Ascending aorta (tissue), 2 donors: ENCODE measurements around the gene MAP3K6. TPM values are rescaled to one million over a fixed set of nuclear protein-coding genes. Genes with fewer than 3 reads are reported as not detected.

Source experiments
- DNase-seq, 2 donors: peaks; one replicate each; pipeline ENCODE4 v3.0.0-alpha.2; 2019; ENCODE audit warnings: low spot score in 2 of 2
- H3K27ac ChIP-seq, 2 donors: fragments of 200-600 bp; sonication (generic); one replicate each; pipeline ENCODE4 v1.5.1; 2016 to 2017; ENCODE audit warnings: mild to moderate bottlenecking in 1 of 2
- H3K27me3 ChIP-seq: fragments of 200-600 bp; sonication (generic); one replicate; pipeline ENCODE4 v1.5.1; 2017
- H3K36me3 ChIP-seq, 2 donors: fragments of 200-600 bp; sonication (generic); one replicate each; pipeline ENCODE4 v1.5.1; 2016
- H3K4me1 ChIP-seq, 2 donors: fragments of 200-600 bp; sonication (generic); one replicate each; pipeline ENCODE4 v1.5.1; 2016 to 2017; ENCODE audit warnings: mild to moderate bottlenecking in 1 of 2
- H3K4me3 ChIP-seq, 2 donors: fragments of 200-600 bp; sonication (generic); one replicate each; pipeline ENCODE4 v1.5.1; 2016 to 2017; ENCODE audit warnings: mild to moderate bottlenecking in 1 of 2
- H3K9me3 ChIP-seq, 2 donors: fragments of 200-600 bp; sonication (generic); one replicate each; pipeline ENCODE4 v1.5.1; 2016
- intact Hi-C: fragments of 100-400 bp; cut with DNase I; formaldehyde crosslinking; loops from one replicate; pipeline ENCODE4 v1.15.1; 2023
- total RNA-seq: library from RNA; depleted of rRNA; stranded (reverse); fragments of >200 nt; gene quantifications from one replicate; pipeline ENCODE4 v1.1.0, GENCODE V29; 2016
- TF ChIP-seq, protein P1 (sequence below), 3 experiments: fragments of 200-600 bp in 2 of 3; fragments of 450-650 bp in 1 of 3; sonication (generic) in 2 of 3; IDR thresholded peaks; one replicate each; pipeline ENCODE4 v1.5.1; 2016 to 2019; ENCODE audit warnings: antibody characterized with exemption in 3 of 3, mild to moderate bottlenecking in 1 of 3, moderate library complexity in 1 of 3

The MAP3K6 gene
- total RNA-seq, 1 donor from 2014 or later: 164 TPM

DNA sequence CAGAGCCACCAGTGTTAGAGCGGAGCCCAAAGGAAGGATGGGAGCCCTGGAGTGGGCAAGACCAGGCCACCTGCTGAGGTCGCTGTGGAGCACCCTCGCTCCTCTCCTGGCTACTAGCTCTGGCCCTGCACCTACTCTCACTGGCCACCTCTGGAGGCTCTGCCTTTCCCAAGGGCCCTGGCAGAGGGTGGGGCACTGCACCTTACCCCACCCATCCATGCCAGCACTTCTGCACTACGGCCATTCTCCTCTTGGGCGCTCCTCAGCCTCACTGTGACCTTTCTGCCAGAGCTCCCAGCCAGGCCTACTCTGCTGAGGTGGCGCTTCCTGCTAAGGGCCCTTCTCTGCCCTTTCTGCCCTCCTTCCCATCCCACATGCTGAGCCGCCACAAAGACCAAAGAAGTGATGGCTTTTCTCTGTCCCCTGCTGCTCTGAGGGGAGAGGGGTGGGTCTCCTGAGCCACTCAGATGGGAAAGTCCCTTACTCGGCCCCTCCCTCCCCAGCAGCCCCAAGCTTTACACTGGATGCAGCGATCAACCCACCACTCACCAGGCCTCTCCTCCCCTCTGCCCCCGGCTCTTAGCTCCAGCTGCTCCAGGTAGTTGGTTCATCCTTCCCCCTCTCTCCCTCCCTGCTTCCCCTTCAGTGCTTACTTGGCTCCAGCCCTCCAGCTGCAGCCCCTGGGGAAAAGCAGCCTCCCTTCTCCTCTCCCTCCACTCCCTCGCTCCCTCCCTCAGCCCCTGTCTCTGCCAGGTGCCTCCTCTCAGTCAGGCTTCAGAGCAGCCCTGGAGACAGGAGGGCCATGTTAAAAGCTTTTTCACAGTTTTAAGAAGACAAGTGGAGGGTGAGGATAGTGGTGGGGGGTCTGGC lies 59.6 kb downstream of the MAP3K6 start:
- TF ChIP-seq, protein P1, sequence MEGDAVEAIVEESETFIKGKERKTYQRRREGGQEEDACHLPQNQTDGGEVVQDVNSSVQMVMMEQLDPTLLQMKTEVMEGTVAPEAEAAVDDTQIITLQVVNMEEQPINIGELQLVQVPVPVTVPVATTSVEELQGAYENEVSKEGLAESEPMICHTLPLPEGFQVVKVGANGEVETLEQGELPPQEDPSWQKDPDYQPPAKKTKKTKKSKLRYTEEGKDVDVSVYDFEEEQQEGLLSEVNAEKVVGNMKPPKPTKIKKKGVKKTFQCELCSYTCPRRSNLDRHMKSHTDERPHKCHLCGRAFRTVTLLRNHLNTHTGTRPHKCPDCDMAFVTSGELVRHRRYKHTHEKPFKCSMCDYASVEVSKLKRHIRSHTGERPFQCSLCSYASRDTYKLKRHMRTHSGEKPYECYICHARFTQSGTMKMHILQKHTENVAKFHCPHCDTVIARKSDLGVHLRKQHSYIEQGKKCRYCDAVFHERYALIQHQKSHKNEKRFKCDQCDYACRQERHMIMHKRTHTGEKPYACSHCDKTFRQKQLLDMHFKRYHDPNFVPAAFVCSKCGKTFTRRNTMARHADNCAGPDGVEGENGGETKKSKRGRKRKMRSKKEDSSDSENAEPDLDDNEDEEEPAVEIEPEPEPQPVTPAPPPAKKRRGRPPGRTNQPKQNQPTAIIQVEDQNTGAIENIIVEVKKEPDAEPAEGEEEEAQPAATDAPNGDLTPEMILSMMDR (IDR thresholded peaks at IDR 0.05): no peak
- H3K27me3 ChIP-seq: no peaks in the 10 kb centered on the region
- no peak overlapping the region for H3K4me3 ChIP-seq
- H3K9me3 ChIP-seq: no peaks in the 10 kb centered on the region
- H3K4me1 ChIP-seq: no peaks in the 10 kb centered on the region
- intact Hi-C loops: no loop called here
- no peak overlapping the region for H3K27ac ChIP-seq
- peaks cover 34 to 37% of the 10 kb centered on the region in 2 donors for H3K36me3 ChIP-seq
- DNase-seq: no peak

DNA sequence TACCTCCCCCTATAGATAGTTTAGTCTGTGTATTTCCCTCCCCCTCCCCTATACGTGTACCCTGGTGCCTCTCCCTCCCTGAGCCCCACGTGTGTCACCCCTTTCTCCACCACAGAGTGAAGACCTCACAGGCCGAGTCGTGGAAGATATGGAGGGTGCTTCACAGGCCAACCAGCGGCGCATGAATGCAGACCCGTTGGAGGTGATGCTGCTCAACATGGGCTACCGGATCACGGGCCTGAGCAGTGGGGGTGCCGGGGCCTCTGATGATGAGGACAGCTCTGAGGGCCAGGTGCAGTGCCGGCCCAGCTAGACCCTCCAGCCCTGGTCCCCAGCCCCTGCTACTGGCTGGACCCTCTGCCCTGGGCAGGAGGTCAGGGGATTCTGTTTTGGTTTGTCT lies 60.7 kb downstream of the MAP3K6 start:
- Histone ChIP-seq H3K27ac (no peak overlapping the region), H3K27me3 (no peaks in the 10 kb centered on the region), H3K36me3 (peaks cover 35 to 47% of the 10 kb centered on the region in 2 donors), H3K9me3 (no peaks in the 10 kb centered on the region), H3K4me3 (no peak overlapping the region), H3K4me1 (no peaks in the 10 kb centered on the region)
- DNase-seq: no peak
- TF ChIP-seq, protein P1 (IDR thresholded peaks at IDR 0.05): no peak
- intact Hi-C loops: no loop called here

Other genes starting within 250 kb of the MAP3K6 start
- gene SLC9A1, start 211.8 kb downstream of the MAP3K6 start, total RNA-seq: 22.0 TPM
- 36.2 TPM for gene WDTC1, start 132.3 kb downstream of the MAP3K6 start, total RNA-seq
- 28.6 TPM for gene TMEM222, start 44.8 kb downstream of the MAP3K6 start, total RNA-seq
- 0.21 TPM for gene SYTL1, start 24.9 kb downstream of the MAP3K6 start, total RNA-seq
- 13.2 TPM for gene FCN3, start 7.9 kb upstream of the MAP3K6 start, total RNA-seq
- gene CD164L2, start 16.4 kb upstream of the MAP3K6 start, total RNA-seq: not detected
- 2.0 TPM for gene GPR3, start 25.7 kb upstream of the MAP3K6 start, total RNA-seq
- 70.4 TPM for gene WASF2, start 123.2 kb upstream of the MAP3K6 start, total RNA-seq
- gene AHDC1, start 237.2 kb upstream of the MAP3K6 start, total RNA-seq: 205 TPM